ENCODE measurements around the gene BACH2. TPM values are rescaled to one million over a fixed set of nuclear protein-coding genes. Genes with fewer than 3 reads are reported as not detected.
A peak's percentile ranks its signal among the peaks of the same experiment; 100 is the strongest.

BACH2 gene
- polyA plus RNA-seq, 1 of the 3 experiments (the other 2 are of a cell fraction) = 0.46 TPM

GRCh38 chr6:90238496-90239266, 58.0 kb downstream of the BACH2 start:
- Histone ChIP-seq H3K9ac (no peak overlapping the region), H3K9me2 (no peaks in the 10 kb centered on the region), H2AFZ (ENCODE audit: low read depth) (no peak overlapping the region), H3K79me2 (ENCODE audit: insufficient read depth) (no peaks in the 10 kb centered on the region), H3K36me3 (replicated peaks in 1 of 2; ENCODE audit: control insufficient read depth in 1 of 2, insufficient read depth in 2 of 2, low read length in 1 of 2) (no peaks in the 10 kb centered on the region), H3K27me3 (ENCODE audit: insufficient read depth) (no peaks in the 10 kb centered on the region), H3K4me3 (ENCODE audit: low read depth in 2 of 2, low read length in 1 of 2) (no peak overlapping the region), H4K20me1 (ENCODE audit: insufficient read depth) (no peaks in the 10 kb centered on the region), H3F3A (replicated peaks; ENCODE audit: insufficient read depth) (no peaks in the 10 kb centered on the region), H3K27ac (ENCODE audit: low read depth in 2 of 2, low read length in 1 of 2) (peak overlapping the region in 1 of 2 experiments; percentile 28; a peak in 1 of 4 replicates), H3K4me1 (ENCODE audit: control insufficient read depth in 1 of 2, insufficient read depth in 2 of 2, low read depth in 1 of 2, low read length in 1 of 2) (peaks cover 0 to 14% of the 10 kb centered on the region in 2 experiments; a peak in 2 of 4 replicates), H3K9me3 (no peaks in the 10 kb centered on the region), H3K4me2 (no peak overlapping the region)
- ChIA-PET POLR2A (no interaction called here), CTCF (interaction anchor here (0.9 to 1.2 kb wide), 2 partner anchors 35 to 155 kb away, joined by 3 to 4 read pairs; no protein-coding TSS in a partner anchor)
- DNase-seq = no peak
- 78% methylated on average over 5 of the region's 5 CpGs for WGBS (ENCODE audit: low lambda C conversion rate)
- no peak for TF ChIP-seq SIN3A (IDR thresholded peaks at IDR 0.05; ENCODE audit: borderline replicate concordance, low read depth, low read length)
- TF ChIP-seq GABPA (IDR thresholded peaks at IDR 0.05; ENCODE audit: low read depth) = no peak
- TF ChIP-seq MAX (IDR thresholded peaks at IDR 0.05; ENCODE audit: low read depth) = no peak
- TF ChIP-seq NFIC (IDR thresholded peaks at IDR 0.05; ENCODE audit: borderline replicate concordance) = no peak
- no peak for TF ChIP-seq NRF1 (IDR thresholded peaks at IDR 0.05; ENCODE audit: low read depth, low read length)
- no peak for TF ChIP-seq RCOR1 (IDR thresholded peaks at IDR 0.05; ENCODE audit: low read length)
- no peak for TF ChIP-seq RAD21 (IDR thresholded peaks at IDR 0.05; ENCODE audit: low read length)
- TF ChIP-seq TCF12 (IDR thresholded peaks at IDR 0.05) = no peak
- TF ChIP-seq REST (IDR thresholded peaks at IDR 0.05; ENCODE audit: low read depth, low read length) = no peak

GRCh38 chr6:90237350-90237990, 59.2 kb downstream of the BACH2 start:
- Histone ChIP-seq H3K4me3 (ENCODE audit: low read depth in 2 of 2, low read length in 1 of 2) (no peak overlapping the region), H4K20me1 (ENCODE audit: insufficient read depth) (no peaks in the 10 kb centered on the region), H3K27me3 (ENCODE audit: insufficient read depth) (no peaks in the 10 kb centered on the region), H3K4me2 (no peak overlapping the region), H3K4me1 (ENCODE audit: control insufficient read depth in 1 of 2, insufficient read depth in 2 of 2, low read depth in 1 of 2, low read length in 1 of 2) (peaks cover 0 to 14% of the 10 kb centered on the region in 2 experiments; a peak in 2 of 4 replicates), H3K9ac (no peak overlapping the region), H3K79me2 (ENCODE audit: insufficient read depth) (no peaks in the 10 kb centered on the region), H3F3A (replicated peaks; ENCODE audit: insufficient read depth) (no peaks in the 10 kb centered on the region), H3K27ac (ENCODE audit: low read depth in 2 of 2, low read length in 1 of 2) (no peak overlapping the region; a peak in 1 of 4 replicates), H3K9me3 (no peaks in the 10 kb centered on the region), H3K36me3 (replicated peaks in 1 of 2; ENCODE audit: control insufficient read depth in 1 of 2, insufficient read depth in 2 of 2, low read length in 1 of 2) (no peaks in the 10 kb centered on the region), H2AFZ (ENCODE audit: low read depth) (no peak overlapping the region), H3K9me2 (no peaks in the 10 kb centered on the region)
- no peak for DNase-seq
- POLR2A ChIA-PET = no interaction called here
- WGBS (ENCODE audit: low lambda C conversion rate) = 85% methylated on average over 4 of the region's 4 CpGs
- CTCF ChIA-PET = interaction anchor here (0.9 to 1.7 kb wide), 2 partner anchors 10 to 11 kb away, joined by 3 read pairs; no protein-coding TSS in a partner anchor
- no peak for TF ChIP-seq RXRA (IDR thresholded peaks at IDR 0.05; ENCODE audit: borderline replicate concordance, low read depth)
- no peak for TF ChIP-seq TCF12 (IDR thresholded peaks at IDR 0.05)
- TF ChIP-seq TAF1 (IDR thresholded peaks at IDR 0.05; ENCODE audit: borderline replicate concordance, low read depth, low read length) = no peak
- no peak for TF ChIP-seq MAX (IDR thresholded peaks at IDR 0.05; ENCODE audit: low read depth)
- TF ChIP-seq GATA2 (CRISPR knock-in tag; IDR thresholded peaks at IDR 0.05) = 0 out of 2 replicates have a peak, but pooled peaks have one; percentile 10
- no peak for TF ChIP-seq NRF1 (IDR thresholded peaks at IDR 0.05; ENCODE audit: low read depth, low read length)
- no peak for TF ChIP-seq GABPA (IDR thresholded peaks at IDR 0.05; ENCODE audit: low read depth)
- TF ChIP-seq FOXM1 (IDR thresholded peaks at IDR 0.05; ENCODE audit: low read depth) = no peak
- TF ChIP-seq FOXJ3 (CRISPR knock-in tag; IDR thresholded peaks at IDR 0.05) = no peak
- 0 out of 2 replicates have a peak, but pooled peaks have one; percentile 17 for TF ChIP-seq PBX3 (IDR thresholded peaks at IDR 0.05)
- no peak for TF ChIP-seq YY1 (IDR thresholded peaks at IDR 0.05; ENCODE audit: low read depth)
- peak in 1 of 2 experiments; percentile 37; a peak in 1 of 4 replicates for TF ChIP-seq EP300 (IDR thresholded peaks at IDR 0.05; ENCODE audit: borderline replicate concordance in 1 of 2, low read depth in 1 of 2, low read length in 1 of 2)
- no peak for TF ChIP-seq ZBTB33 (IDR thresholded peaks at IDR 0.05; ENCODE audit: borderline replicate concordance, low read depth)

Data from SK-N-SH (cell line).